Dedifferentiated amniotic fluid mesenchymal stem cell (primary cell): Measurements from ENCODE around the gene FBXO17.
"Not testable (repeated sequence)": the region's sequence is repeated elsewhere in the genome, so short reads cannot be mapped to it uniquely, and the experiment has no call there.

Experiments used
- DNase-seq: peaks from one replicate; pipeline ENCODE4 v3.0.0-alpha.2; 2016; ENCODE audit errors: extremely low spot score

The FBXO17 gene, protein sequence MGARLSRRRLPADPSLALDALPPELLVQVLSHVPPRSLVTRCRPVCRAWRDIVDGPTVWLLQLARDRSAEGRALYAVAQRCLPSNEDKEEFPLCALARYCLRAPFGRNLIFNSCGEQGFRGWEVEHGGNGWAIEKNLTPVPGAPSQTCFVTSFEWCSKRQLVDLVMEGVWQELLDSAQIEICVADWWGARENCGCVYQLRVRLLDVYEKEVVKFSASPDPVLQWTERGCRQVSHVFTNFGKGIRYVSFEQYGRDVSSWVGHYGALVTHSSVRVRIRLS

DNA sequence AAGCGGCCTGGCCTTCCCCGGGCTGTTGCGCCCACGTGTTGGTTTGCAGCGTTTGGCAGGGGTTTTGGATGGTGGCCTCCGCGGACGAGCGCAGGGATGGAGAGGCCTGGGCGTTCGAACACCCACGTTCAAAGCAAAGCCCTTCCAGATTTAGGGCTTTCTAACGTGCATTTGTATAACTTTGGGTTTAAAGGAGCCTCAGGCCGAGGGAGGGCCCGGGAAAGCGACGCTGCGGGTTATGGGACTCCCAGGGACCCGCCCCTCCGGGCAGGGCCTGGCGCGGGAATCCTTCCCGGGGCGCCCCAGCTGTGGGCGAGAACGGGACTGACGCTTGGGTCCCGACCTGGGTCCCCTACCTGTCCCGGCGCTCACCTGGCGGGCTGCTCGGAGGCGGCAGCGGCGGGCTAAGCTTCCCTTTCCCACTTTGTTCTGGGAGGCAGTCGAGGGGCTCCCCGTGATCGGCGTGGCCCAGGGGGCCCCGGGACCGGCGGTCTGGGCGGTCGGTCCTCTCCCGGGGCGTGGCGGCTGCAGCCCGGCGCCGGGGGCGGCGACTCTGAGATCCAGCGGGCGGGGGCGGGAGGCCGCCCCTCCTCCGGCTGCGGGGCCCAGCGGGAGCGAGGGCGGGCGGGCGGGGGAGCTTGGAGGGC lies at the start of gene FBXO17:
TSS of gene FBXO17 (minus strand) at position 529 of the 647 bp plus-strand sequence. CDS start 25,423 bp downstream, outside the sequence.
- peak; percentile 53 for DNase-seq

GRCh38 chr19:39024875-39025641 lies 49.5 kb upstream of the FBXO17 start:
- no peak for DNase-seq

- no peak for DNase-seq
Observed at GRCh38 chr19:39021063-39021462, 45.5 kb upstream of the FBXO17 start.

GRCh38 chr19:39017646-39018045 lies 42.1 kb upstream of the FBXO17 start:
- no peak for DNase-seq

- DNase-seq, result no peak
Observed at GRCh38 chr19:39017026-39017425, 41.5 kb upstream of the FBXO17 start.

DNA sequence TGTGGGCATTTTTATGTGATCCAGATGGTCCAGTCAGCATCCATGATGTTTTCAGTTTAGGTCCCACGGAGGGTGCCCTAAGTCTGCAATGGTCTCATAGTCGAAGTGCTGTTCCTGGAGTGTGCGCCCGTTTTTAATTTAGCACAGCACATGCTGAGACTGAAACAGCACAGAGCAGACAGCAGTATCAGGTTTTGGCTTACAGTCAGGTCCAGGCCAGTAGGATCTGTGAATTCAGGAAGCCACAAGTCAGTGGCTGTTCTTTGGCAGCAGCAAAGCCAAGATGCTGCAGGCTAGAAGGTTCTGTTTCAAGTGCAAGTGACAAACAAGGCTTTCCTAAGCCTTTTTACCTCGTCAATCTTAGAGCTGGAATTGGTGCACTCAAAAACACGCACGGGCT lies 38.5 kb upstream of the FBXO17 start:
- DNase-seq, result no peak

DNA sequence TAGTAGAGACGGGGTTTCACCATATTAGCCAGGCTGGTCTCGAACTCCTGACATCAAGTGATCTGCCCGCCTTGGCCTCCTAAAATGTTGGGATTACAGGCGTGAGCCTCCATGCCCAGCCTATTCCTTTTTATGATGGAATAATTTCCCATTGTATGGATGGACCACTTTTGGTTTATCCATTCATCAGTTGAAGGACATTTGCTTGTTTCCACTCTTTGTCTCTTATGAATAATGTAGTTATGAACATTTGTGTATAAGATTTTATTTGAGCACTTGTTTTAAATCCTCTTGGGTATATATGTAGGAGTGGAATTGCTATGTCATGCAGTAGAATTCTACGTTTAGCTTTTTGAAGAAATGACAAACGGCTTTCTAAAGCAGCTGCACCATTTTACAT lies 33.5 kb upstream of the FBXO17 start:
- DNase-seq, result no peak

- no peak for DNase-seq
Observed at GRCh38 chr19:39008137-39008536, 32.6 kb upstream of the FBXO17 start.

DNA sequence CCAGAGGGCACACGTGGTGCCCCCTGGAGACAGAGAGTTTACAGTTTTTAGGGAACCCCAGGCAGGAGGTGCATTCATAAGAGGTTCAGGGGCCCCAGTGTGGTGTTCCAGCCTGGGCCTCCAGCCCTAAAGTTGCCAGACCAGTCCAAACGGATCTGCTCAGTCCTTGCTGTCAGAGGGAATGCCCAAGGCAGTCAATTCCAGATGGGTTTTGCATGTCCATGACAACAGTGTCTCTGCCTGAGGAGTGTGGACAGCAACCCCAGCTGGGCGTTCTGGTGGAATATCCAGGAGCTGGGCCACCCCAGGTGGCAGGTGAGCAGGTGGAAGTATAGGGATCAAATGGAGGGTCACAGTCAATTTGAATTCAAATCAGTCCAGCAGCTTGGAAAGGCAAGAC lies 31.6 kb upstream of the FBXO17 start:
- no peak for DNase-seq

- DNase-seq, result no peak
Observed at GRCh38 chr19:39004403-39004802, 28.9 kb upstream of the FBXO17 start.

GRCh38 chr19:39003796-39004195 lies 28.3 kb upstream of the FBXO17 start:
- DNase-seq, result no peak

DNA sequence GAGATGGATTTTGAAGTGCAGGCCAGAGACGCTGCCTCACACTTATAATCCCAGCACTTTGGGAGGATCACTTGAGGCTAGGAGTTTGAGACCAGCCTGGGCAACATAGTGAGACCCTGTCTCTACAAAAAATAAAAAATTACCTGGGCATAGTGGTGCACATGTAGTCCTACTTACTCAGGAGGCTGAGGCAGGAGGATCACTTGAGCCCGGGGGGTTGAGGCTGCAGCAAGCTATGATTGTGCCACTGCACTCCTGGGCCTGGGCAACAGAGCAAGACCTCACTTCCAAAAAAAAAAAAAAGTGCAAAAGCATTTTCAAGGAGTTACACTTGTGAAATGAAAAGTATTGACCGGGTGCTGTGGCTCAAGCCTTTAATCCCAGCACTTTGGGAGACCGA lies 27.6 kb upstream of the FBXO17 start:
- DNase-seq, result no peak

DNA sequence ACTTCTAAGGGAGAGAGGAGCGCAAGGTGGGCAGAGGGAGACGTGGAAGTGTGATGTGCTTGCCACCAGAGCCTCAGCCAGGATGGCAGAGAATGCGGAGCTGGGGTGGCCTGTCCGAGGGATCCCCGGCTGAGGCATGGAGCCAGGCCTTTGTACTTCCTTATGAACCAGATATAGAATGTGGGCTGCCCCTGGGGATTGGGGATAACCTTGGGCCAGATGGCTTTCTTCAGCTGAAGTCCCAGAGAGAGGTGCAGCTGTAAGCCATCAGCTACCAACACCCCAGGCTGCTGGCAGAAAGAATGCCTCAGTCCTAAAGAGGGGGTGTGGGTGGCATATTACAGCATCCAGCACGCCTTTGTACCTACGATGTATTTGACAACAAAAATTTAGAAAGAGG lies 25.5 kb upstream of the FBXO17 start:
- DNase-seq, result no peak

GRCh38 chr19:38997576-38997975 lies 22.0 kb upstream of the FBXO17 start:
- not testable (repeated sequence) for DNase-seq

GRCh38 chr19:38993271-38993670 lies 17.7 kb upstream of the FBXO17 start:
- no peak for DNase-seq

DNA sequence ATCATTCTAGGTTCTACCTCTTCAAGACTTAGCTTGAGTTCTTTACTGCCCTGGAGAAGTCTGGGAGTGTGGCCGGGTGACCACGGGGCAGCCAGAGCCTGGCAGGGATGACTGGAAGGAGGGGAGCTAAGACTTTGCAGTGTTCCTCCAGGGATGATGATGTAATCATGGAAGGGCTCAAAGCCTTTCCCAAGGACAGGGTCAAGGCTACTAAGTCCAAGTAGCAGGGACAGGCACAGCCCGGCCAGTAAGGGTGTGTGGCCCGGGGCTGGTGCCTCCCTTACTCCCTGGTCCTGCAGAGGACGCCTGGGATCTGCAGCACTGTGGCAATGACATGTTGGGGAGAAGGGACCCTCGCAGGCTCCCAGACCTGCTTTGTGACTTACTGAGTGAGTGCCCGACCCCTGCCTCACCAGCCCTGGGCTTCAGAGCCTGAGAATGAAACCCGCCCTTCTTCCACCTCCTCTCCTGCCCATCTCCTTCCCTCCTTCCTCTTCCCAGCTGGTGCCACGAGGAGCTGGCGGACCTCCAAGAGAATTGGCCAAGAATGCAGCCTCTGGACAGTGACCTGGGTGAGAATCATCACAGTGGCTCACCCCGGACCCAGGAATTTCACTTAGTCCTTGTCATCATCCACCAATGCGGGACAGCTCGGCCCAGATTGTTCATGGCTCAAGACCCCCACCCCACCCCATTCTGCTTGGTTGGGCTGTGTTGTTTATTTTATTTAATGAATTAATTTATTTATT lies 15.6 kb upstream of the FBXO17 start:
- no peak for DNase-seq

DNA sequence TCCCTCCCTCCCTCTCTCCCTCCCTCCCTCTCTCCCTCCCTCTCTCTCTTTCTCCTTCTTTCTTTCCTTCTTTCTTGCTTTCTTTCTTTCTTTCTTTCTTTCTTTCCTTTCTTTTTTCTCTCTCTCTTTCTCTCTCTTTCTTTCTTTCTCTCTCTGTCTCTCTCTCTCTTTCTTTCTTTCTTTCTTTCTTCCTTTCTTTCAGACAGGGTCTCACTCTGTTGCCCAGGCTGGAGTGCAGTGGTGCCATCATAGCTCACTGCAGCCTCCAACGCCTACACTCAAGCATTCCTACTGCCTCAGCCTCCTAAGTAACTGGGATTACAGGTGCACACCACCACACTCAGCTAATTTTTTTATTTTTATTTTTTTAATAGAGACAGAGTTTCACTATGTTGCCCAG lies 14.1 kb upstream of the FBXO17 start:
- DNase-seq, result not testable (repeated sequence)

GRCh38 chr19:38989066-38989605 lies 13.6 kb upstream of the FBXO17 start:
- peak; percentile 55 for DNase-seq

GRCh38 chr19:38988627-38989026 lies 13.1 kb upstream of the FBXO17 start:
- not testable (repeated sequence) for DNase-seq

DNA sequence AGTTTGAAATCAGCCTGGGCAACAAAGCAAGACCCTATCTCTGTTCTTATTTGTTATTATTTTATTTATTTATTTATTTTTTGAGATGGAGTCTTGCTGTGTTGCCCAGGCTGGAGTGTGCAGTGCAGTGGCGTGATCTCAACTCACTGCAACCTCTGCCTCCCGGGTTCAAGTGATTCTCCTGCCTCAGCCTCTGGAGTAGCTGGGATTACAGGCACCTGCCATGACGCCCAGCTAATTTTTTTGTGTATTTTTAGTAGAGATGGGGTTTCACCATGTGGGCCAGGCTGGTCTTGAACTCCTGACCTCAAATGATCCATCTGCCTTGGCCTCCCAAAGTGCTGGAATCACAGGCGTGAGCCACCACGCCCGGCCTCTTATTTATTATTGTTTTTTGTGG lies 12.2 kb upstream of the FBXO17 start:
- not testable (repeated sequence) for DNase-seq

DNA sequence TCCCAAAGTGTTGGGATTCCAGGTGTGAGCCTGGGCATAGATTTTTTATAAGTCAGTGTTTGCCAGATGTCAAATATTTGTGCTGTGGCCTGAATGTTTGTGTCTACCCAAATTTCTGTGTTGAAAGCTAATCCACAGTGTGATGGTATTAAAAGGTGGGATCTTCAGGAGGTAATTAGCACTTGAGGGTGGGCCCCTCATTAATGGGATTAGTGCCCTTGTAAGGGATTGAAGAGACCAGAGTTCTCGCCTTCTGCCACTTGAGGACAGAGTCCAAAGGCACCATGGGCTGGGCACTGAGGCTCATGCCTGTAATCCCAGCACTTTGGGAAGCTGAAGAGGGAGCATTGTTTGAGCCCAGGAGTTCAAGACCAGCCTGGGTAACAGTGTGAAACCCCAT lies 9.7 kb upstream of the FBXO17 start:
- no peak for DNase-seq
